ENCODE data around the gene S100PBP. TPM values are rescaled to one million over a fixed set of nuclear protein-coding genes. Genes with fewer than 3 reads are reported as not detected.

Gene S100PBP
- total RNA-seq, 1 experiment from 2014 or later: 69.3 TPM

- intact Hi-C loops (cut with micrococcal nuclease; ENCODE audit: unreplicated experiment): no loop called here
- CTCF ChIA-PET: no interaction called here
- H3K9me3 ChIP-seq (ENCODE audit: low read depth, low read length, poor library complexity, severe bottlenecking): no peaks in the 10 kb centered on the region
- BruUV-seq (replicated peaks): no TSS peak
- no peaks in the 10 kb centered on the region for H3K36me3 ChIP-seq (ENCODE audit: insufficient read depth, low read length, poor library complexity, severe bottlenecking)
- H3K27ac ChIP-seq (ENCODE audit: low read depth, low read length, poor library complexity, severe bottlenecking): no peak overlapping the region
- peaks cover 11% of the 10 kb centered on the region for H3K27me3 ChIP-seq (replicated peaks; ENCODE audit: insufficient read depth, low read depth, low read length, poor library complexity)
- no peak for TF ChIP-seq CTCF (conservative IDR thresholded peaks at IDR 0.05; ENCODE audit: low read depth, low read length)
- TF ChIP-seq EZH2 (IDR thresholded peaks at IDR 0.05; ENCODE audit: borderline replicate concordance, low read depth, low read length, poor library complexity, severe bottlenecking): no peak
- no peak overlapping the region for H3K4me3 ChIP-seq (ENCODE audit: low read depth, low read length, poor library complexity, severe bottlenecking)
- POLR2A ChIA-PET (ENCODE audit: low non-redundant PET): no interaction called here
- H3K4me1 ChIP-seq (ENCODE audit: insufficient read depth, low read length, poor library complexity, severe bottlenecking): peaks cover 14% of the 10 kb centered on the region
- DNase-seq (ENCODE audit: low spot score): no peak
Measured at GRCh38 chr1:32889731-32890278, 72.4 kb downstream of the S100PBP start.

- H3K27me3 ChIP-seq (replicated peaks; ENCODE audit: insufficient read depth, low read depth, low read length, poor library complexity): peaks cover 11% of the 10 kb centered on the region
- H3K36me3 ChIP-seq (ENCODE audit: insufficient read depth, low read length, poor library complexity, severe bottlenecking): no peaks in the 10 kb centered on the region
- no peak for TF ChIP-seq CTCF (conservative IDR thresholded peaks at IDR 0.05; ENCODE audit: low read depth, low read length)
- no peak for TF ChIP-seq EZH2 (IDR thresholded peaks at IDR 0.05; ENCODE audit: borderline replicate concordance, low read depth, low read length, poor library complexity, severe bottlenecking)
- no TSS peak for BruUV-seq (replicated peaks)
- H3K9me3 ChIP-seq (ENCODE audit: low read depth, low read length, poor library complexity, severe bottlenecking): no peaks in the 10 kb centered on the region
- H3K4me1 ChIP-seq (ENCODE audit: insufficient read depth, low read length, poor library complexity, severe bottlenecking): peaks cover 14% of the 10 kb centered on the region
- no peak overlapping the region for H3K4me3 ChIP-seq (ENCODE audit: low read depth, low read length, poor library complexity, severe bottlenecking)
- no peak overlapping the region for H3K27ac ChIP-seq (ENCODE audit: low read depth, low read length, poor library complexity, severe bottlenecking)
- ChIA-PET CTCF (interaction anchor here (0.7 kb wide), 1 partner anchor 370 kb away, joined by 3 read pairs; no protein-coding TSS in a partner anchor), POLR2A (ENCODE audit: low non-redundant PET) (no interaction called here)
- DNase-seq (ENCODE audit: low spot score): no peak
- intact Hi-C loops (cut with micrococcal nuclease; ENCODE audit: unreplicated experiment): no loop called here
Measured at GRCh38 chr1:32890516-32891240, 73.2 kb downstream of the S100PBP start.

- H3K27me3 ChIP-seq (replicated peaks; ENCODE audit: insufficient read depth, low read depth, low read length, poor library complexity): peaks cover 11% of the 10 kb centered on the region
- peaks cover 14% of the 10 kb centered on the region for H3K4me1 ChIP-seq (ENCODE audit: insufficient read depth, low read length, poor library complexity, severe bottlenecking)
- ChIA-PET POLR2A (ENCODE audit: low non-redundant PET) (no interaction called here), CTCF (interaction anchor here (0.7 kb wide), 1 partner anchor 370 kb away, joined by 3 read pairs; no protein-coding TSS in a partner anchor)
- H3K36me3 ChIP-seq (ENCODE audit: insufficient read depth, low read length, poor library complexity, severe bottlenecking): no peaks in the 10 kb centered on the region
- DNase-seq (ENCODE audit: low spot score): no peak
- BruUV-seq (replicated peaks): no TSS peak
- TF ChIP-seq EZH2 (IDR thresholded peaks at IDR 0.05; ENCODE audit: borderline replicate concordance, low read depth, low read length, poor library complexity, severe bottlenecking) (no peak), CTCF (conservative IDR thresholded peaks at IDR 0.05; ENCODE audit: low read depth, low read length) (no peak)
- H3K4me3 ChIP-seq (ENCODE audit: low read depth, low read length, poor library complexity, severe bottlenecking): no peak overlapping the region
- H3K9me3 ChIP-seq (ENCODE audit: low read depth, low read length, poor library complexity, severe bottlenecking): no peaks in the 10 kb centered on the region
- intact Hi-C loops (cut with micrococcal nuclease; ENCODE audit: unreplicated experiment): no loop called here
- H3K27ac ChIP-seq (ENCODE audit: low read depth, low read length, poor library complexity, severe bottlenecking): no peak overlapping the region
Measured at GRCh38 chr1:32891241-32891570, 73.8 kb downstream of the S100PBP start.
